IMR-90 (cell line): ENCODE measurements around the gene CPN1. TPM values are rescaled to one million over a fixed set of nuclear protein-coding genes. Genes with fewer than 3 reads are reported as not detected.

ENCODE experiments used
- ATAC-seq: fragments of 200-7000 bp; cut with Tn5 transposase; 2 replicates; pipeline ENCODE4 v1.9.1; 2020; ENCODE audit warnings: low read depth, mild to moderate bottlenecking, moderate library complexity
- BruUV-seq: library from RNA; stranded (reverse); fragments of 400-500 nt; replicated peaks from 2 replicates; lab custom pipeline; 2021; lab: Mats Ljungman, UMichigan
- CTCF ChIA-PET: fragments of 300-600 bp; formaldehyde crosslinking; extraction: SDS; loops from one replicate; lab custom pipeline; 2021; ENCODE audit warnings: antibody characterized with exemption; lab: Yijun Ruan, JAX
- POLR2A ChIA-PET: fragments of 300-600 bp; sonication (Branson Sonifier 250); formaldehyde crosslinking; loops from one replicate; lab custom pipeline; 2022; ENCODE audit warnings: antibody characterized with exemption; ENCODE audit not compliant: unreplicated experiment; lab: Charles Lee
- DNase-seq: peaks from one replicate; pipeline ENCODE4 v3.0.0; 2013
- H2AFZ ChIP-seq: replicated peaks from 2 replicates; pipeline ENCODE3; 2013; ENCODE audit warnings: low read length, mild to moderate bottlenecking; ENCODE audit not compliant: poor library complexity
- H2AK5ac ChIP-seq: 2 replicates; pipeline ENCODE4 v1.6.1; 2013; ENCODE audit warnings: low read depth, low read length, inconsistent platforms
- H2AK9ac ChIP-seq: replicated peaks from 2 replicates; pipeline ENCODE3; 2013; ENCODE audit warnings: mild to moderate bottlenecking, low read depth, low read length, moderate library complexity; ENCODE audit not compliant: poor library complexity
- H2BK120ac ChIP-seq: 2 replicates; pipeline ENCODE4 v1.6.1; 2013; ENCODE audit warnings: low read depth, low read length, inconsistent platforms
- H2BK15ac ChIP-seq: 3 replicates; pipeline ENCODE4 v1.6.1; 2013; ENCODE audit warnings: low read depth, low read length, inconsistent platforms
- H2BK20ac ChIP-seq: 2 replicates; pipeline ENCODE4 v1.6.1; 2013; ENCODE audit warnings: low read depth, mild to moderate bottlenecking, inconsistent platforms, low read length, moderate library complexity
- H2BK5ac ChIP-seq: 2 replicates; pipeline ENCODE4 v1.6.1; 2013; ENCODE audit warnings: mild to moderate bottlenecking, low read depth, low read length, inconsistent platforms; ENCODE audit not compliant: poor library complexity, severe bottlenecking
- H3K14ac ChIP-seq: replicated peaks from 2 replicates; pipeline ENCODE4 v1.6.1; 2013; ENCODE audit warnings: low read depth, low read length, inconsistent platforms
- H3K18ac ChIP-seq: 2 replicates; pipeline ENCODE4 v1.6.1; 2013; ENCODE audit warnings: low read depth, low read length, control low read depth
- H3K23ac ChIP-seq: 2 replicates; pipeline ENCODE4 v1.6.1; 2013; ENCODE audit warnings: low read depth, low read length, inconsistent platforms
- H3K27ac ChIP-seq: 2 replicates; pipeline ENCODE4 v1.5.1; 2013; ENCODE audit warnings: mild to moderate bottlenecking, control low read depth, low read length; ENCODE audit not compliant: insufficient read depth
- H3K27me3 ChIP-seq: 2 replicates; pipeline ENCODE4 v1.6.1; 2013; ENCODE audit warnings: low read length; ENCODE audit not compliant: control insufficient read depth, insufficient read depth
- H3K36me3 ChIP-seq: 2 replicates; pipeline ENCODE4 v1.6.1; 2013; ENCODE audit warnings: low read length, mixed read lengths; ENCODE audit not compliant: control insufficient read depth, insufficient read depth
- H3K4ac ChIP-seq: 2 replicates; pipeline ENCODE4 v1.6.1; 2013; ENCODE audit warnings: low read depth, low read length, inconsistent platforms
- H3K4me1 ChIP-seq: 2 replicates; pipeline ENCODE4 v1.6.1; 2013; ENCODE audit warnings: low read length, mixed read lengths; ENCODE audit not compliant: control insufficient read depth, insufficient read depth
- H3K4me2 ChIP-seq: 2 replicates; pipeline ENCODE4 v1.6.1; 2013; ENCODE audit warnings: low read depth, mild to moderate bottlenecking, control low read depth, low read length, moderate library complexity
- H3K4me3 ChIP-seq: 2 replicates; pipeline ENCODE4 v1.5.1; 2013; ENCODE audit warnings: low read depth, mild to moderate bottlenecking, control low read depth, low read length, moderate library complexity; ENCODE audit not compliant: insufficient read depth
- H3K56ac ChIP-seq: 2 replicates; pipeline ENCODE4 v1.6.1; 2013; ENCODE audit warnings: low read length, inconsistent platforms; ENCODE audit not compliant: insufficient read depth; ENCODE audit errors: extremely low read depth
- H3K79me1 ChIP-seq, 2 experiments: 2 replicates each; pipeline ENCODE4 v1.6.1; 2013; ENCODE audit warnings: low read length in 2 of 2, inconsistent platforms in 1 of 2, low read depth in 1 of 2
- H3K9ac ChIP-seq: 2 replicates; pipeline ENCODE4 v1.6.1; 2013; ENCODE audit warnings: low read depth, low read length, control low read depth
- H3K9me1 ChIP-seq: 2 replicates; pipeline ENCODE4 v1.6.1; 2013; ENCODE audit warnings: low read length, inconsistent platforms; ENCODE audit not compliant: insufficient read depth
- H3K9me3 ChIP-seq: 2 replicates; pipeline ENCODE4 v1.6.1; 2013; ENCODE audit warnings: low read length; ENCODE audit not compliant: control insufficient read depth, insufficient read depth
- H4K20me1 ChIP-seq: 2 replicates; pipeline ENCODE4 v1.6.1; 2013; ENCODE audit warnings: low read length, inconsistent platforms; ENCODE audit not compliant: insufficient read depth
- H4K5ac ChIP-seq: 2 replicates; pipeline ENCODE4 v1.6.1; 2013; ENCODE audit warnings: mild to moderate bottlenecking, low read depth, low read length, control low read depth
- H4K8ac ChIP-seq, 2 experiments: 2 replicates each; pipeline ENCODE4 v1.6.1; 2013; ENCODE audit warnings: low read depth in 2 of 2, low read length in 2 of 2, control low read depth in 1 of 2, inconsistent platforms in 1 of 2
- H4K91ac ChIP-seq: 2 replicates; pipeline ENCODE4 v1.6.1; 2013; ENCODE audit warnings: low read depth, low read length, inconsistent platforms; ENCODE audit not compliant: insufficient read depth
- RAD21 ChIP-seq: IDR thresholded peaks from 2 replicates; pipeline ENCODE4 v1.6.1; 2012; ENCODE audit warnings: low read length, improper control_type of control experiment
- WGBS, 2 experiments: methylation state at CpG; one replicate each; pipeline versions ENCODE4 v1.1.5 to v1.1.7; 2013; ENCODE audit warnings: missing lambda C conversion rate in 2 of 2; ENCODE audit not compliant: insufficient read length in 1 of 2; ENCODE audit errors: extremely low coverage in 2 of 2; 5-methylcytosine and 5-hydroxymethylcytosine counted together
- dilution Hi-C: fragments of 300-500 bp; cut with HindIII; formaldehyde crosslinking; loops from one replicate; pipeline ENCODE4 v1.14.3; 2018; ENCODE audit warnings: low sequenced_read_pairs; ENCODE audit not compliant: unreplicated experiment
- in situ Hi-C: fragments of 300-500 bp; cut with MboI; formaldehyde crosslinking; loops from 3 replicates; pipeline ENCODE4 v1.14.3; 2019; ENCODE audit warnings: low sequenced_read_pairs, inconsistent platforms, mixed read lengths
- intact Hi-C: fragments of 100-400 bp; cut with micrococcal nuclease; formaldehyde crosslinking; loops from 2 replicates; pipeline ENCODE4 v1.10.0; 2022
- polyA plus RNA-seq, 3 experiments: library from polyadenylated mRNA; depleted of rRNA; stranded (reverse); fragments of >200 nt; gene quantifications; 2 replicates each; pipeline ENCODE4 v1.2.3, GENCODE V29; 2012; ENCODE audit warnings: low replicate concordance in 1 of 3
- total RNA-seq: library from RNA; depleted of rRNA; stranded (reverse); fragments of >200 nt; gene quantifications from 2 replicates; pipeline ENCODE4 v1.2.3, GENCODE V29; 2012

Gene CPN1
- total and polyA plus RNA-seq, 2 of the 4 experiments (the other 2 are of a cell fraction): not detected

DNA sequence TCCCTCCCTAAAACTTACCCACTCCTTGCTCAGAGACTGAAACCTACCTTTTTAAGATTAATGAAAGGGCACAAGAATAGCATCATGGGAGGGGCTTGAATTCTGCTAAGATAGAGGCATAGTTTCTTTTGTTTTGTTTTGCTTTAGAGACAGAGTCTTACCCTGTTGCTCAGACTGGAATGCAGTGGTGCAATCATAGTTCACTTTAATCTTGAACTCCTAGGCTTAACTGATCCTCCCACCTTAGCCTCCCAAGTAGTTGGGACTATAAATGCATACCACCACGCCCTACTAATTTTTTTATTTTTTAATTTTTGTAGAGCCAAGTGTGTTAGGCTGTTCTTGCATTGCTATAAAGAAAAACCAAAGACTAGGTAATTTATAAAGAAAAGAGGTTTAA, 54.3 kb downstream of the CPN1 start:
- Histone ChIP-seq H3K36me3 (no peaks in the 10 kb centered on the region), H2BK20ac (no peak overlapping the region), H2AK5ac (no peak overlapping the region), H3K23ac (no peak overlapping the region), H3K56ac (no peak overlapping the region), H2BK5ac (no peak overlapping the region), H2AK9ac (no peak overlapping the region), H3K4me3 (no peak overlapping the region), H3K9me1 (no peaks in the 10 kb centered on the region), H3K14ac (no peak overlapping the region), H4K91ac (no peak overlapping the region), H3K4me1 (no peaks in the 10 kb centered on the region), H3K18ac (no peak overlapping the region), H3K79me1 (no peaks in the 10 kb centered on the region), H3K9me3 (peaks cover 10% of the 10 kb centered on the region; the same call in 1 of the 2 replicates), H2BK120ac (no peak overlapping the region), H3K9ac (no peak overlapping the region), H3K4ac (no peak overlapping the region), H3K27me3 (peaks cover 1% of the 10 kb centered on the region), H2BK15ac (no peak overlapping the region), H4K8ac (no peak overlapping the region), H3K27ac (no peak overlapping the region), H4K20me1 (no peaks in the 10 kb centered on the region), H2AFZ (no peak overlapping the region), H3K4me2 (no peak overlapping the region), H4K5ac (no peak overlapping the region)
- WGBS, 2 experiments: no CpG with 5 or more reads among the region's 1 CpG
- no peak for DNase-seq
- no peak for ATAC-seq
- in situ Hi-C loops (no loop called here), dilution Hi-C loops (no loop called here), intact Hi-C loops (no loop called here)
- CTCF ChIA-PET: no interaction called here
- TF ChIP-seq RAD21: no peak
- BruUV-seq: no TSS peak
- POLR2A ChIA-PET: no interaction called here
